Astrocyte of the spinal cord (primary cell): ENCODE results near the gene UBE2H.

Source experiments
- DNase-seq: peaks from one replicate; pipeline ENCODE4 v3.0.0; 2011; ENCODE audit warnings: low read depth, low spot score
- H3K4me3 ChIP-seq: 2 replicates; pipeline ENCODE4 v1.5.1; 2011; ENCODE audit warnings: low read depth, mild to moderate bottlenecking, low read length, moderate library complexity
- in situ Hi-C: cut with HindIII; loops from 2 replicates; pipeline ENCODE4 v1.10.0; 2017; ENCODE audit warnings: low sequenced_read_pairs
- TF ChIP-seq, protein P1 (sequence below): IDR thresholded peaks from 2 replicates; pipeline ENCODE4 v1.5.1; 2012; ENCODE audit warnings: low read depth, mild to moderate bottlenecking, low read length, inconsistent platforms

The UBE2H gene

DNA sequence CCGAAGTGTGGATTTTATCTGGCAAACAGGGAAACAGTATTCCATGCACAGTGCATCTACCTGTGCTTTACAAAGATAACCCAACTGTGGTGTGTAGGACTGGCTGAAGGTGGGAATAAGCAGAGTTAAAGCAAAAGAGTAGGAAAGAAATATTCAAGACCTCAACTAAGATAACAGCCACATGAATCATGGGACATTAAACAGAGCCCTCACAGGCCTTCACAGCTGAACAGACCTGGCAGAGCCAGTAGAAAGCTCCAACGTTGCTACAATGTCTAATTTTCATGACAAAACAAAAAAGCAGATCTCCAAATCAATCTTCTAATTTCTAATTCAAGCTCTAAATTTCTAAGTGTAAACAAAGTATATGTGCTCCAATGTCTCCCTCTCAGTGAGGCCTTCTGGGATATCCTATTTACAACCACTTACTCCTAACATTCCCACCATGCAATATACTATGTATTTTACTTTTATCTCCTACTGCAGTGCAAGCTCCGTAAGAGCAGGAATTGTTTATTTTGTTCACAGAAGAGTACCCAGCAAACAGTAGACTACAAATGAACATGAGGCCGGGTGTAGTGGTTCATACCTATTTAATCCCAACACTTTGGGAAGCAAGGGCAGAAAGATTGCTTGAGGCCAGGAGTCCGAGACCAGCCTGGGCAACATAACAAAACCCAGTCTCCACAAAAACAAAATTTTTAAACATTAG lies 63.5 kb downstream of the UBE2H start:
- no peak overlapping the region for H3K4me3 ChIP-seq
- TF ChIP-seq, protein P1, sequence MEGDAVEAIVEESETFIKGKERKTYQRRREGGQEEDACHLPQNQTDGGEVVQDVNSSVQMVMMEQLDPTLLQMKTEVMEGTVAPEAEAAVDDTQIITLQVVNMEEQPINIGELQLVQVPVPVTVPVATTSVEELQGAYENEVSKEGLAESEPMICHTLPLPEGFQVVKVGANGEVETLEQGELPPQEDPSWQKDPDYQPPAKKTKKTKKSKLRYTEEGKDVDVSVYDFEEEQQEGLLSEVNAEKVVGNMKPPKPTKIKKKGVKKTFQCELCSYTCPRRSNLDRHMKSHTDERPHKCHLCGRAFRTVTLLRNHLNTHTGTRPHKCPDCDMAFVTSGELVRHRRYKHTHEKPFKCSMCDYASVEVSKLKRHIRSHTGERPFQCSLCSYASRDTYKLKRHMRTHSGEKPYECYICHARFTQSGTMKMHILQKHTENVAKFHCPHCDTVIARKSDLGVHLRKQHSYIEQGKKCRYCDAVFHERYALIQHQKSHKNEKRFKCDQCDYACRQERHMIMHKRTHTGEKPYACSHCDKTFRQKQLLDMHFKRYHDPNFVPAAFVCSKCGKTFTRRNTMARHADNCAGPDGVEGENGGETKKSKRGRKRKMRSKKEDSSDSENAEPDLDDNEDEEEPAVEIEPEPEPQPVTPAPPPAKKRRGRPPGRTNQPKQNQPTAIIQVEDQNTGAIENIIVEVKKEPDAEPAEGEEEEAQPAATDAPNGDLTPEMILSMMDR, result no peak
- in situ Hi-C loops, result no loop called here
- DNase-seq, result no peak

DNA sequence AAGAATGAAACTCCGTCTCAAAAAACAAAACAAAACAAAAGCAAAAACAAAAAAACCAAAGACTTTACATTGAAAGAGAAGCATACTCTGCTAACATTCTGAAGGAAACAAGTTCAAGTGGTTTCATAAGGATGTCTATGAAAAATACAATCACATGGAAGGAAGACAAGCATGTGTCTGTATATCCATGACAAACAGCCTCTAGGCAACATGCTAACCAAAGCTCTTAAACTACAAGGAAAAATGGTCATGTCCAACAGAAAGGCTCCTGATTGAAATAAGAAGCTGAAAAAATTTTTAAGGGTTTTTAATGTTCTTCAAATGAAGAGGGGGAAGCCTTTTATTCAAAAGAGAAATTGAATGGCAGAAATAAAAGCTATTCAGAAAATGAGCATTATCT lies 64.9 kb downstream of the UBE2H start:
- TF ChIP-seq, protein P1, result no peak
- in situ Hi-C loops, result no loop called here
- DNase-seq, result no peak
- no peak overlapping the region for H3K4me3 ChIP-seq

DNA sequence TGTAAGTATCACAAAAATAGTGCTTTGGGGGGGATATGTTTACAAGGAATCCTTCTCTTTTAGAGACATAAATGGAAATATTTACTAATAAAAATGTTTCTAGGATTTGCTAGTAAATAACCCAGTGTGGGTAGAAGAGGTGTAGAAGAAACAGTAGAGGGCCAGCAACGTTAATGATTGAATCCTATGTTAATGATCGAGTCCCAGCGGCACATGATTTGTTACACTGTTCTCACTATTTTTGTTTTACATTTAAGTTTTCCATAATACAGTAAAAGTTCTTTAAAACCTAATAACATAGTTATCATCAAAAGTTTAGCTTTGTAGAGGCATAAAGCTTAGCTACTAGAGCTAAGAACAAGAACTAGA lies 66.0 kb downstream of the UBE2H start:
- TF ChIP-seq, protein P1, result no peak
- H3K4me3 ChIP-seq, result no peak overlapping the region
- in situ Hi-C loops, result no loop called here
- no peak for DNase-seq

DNA sequence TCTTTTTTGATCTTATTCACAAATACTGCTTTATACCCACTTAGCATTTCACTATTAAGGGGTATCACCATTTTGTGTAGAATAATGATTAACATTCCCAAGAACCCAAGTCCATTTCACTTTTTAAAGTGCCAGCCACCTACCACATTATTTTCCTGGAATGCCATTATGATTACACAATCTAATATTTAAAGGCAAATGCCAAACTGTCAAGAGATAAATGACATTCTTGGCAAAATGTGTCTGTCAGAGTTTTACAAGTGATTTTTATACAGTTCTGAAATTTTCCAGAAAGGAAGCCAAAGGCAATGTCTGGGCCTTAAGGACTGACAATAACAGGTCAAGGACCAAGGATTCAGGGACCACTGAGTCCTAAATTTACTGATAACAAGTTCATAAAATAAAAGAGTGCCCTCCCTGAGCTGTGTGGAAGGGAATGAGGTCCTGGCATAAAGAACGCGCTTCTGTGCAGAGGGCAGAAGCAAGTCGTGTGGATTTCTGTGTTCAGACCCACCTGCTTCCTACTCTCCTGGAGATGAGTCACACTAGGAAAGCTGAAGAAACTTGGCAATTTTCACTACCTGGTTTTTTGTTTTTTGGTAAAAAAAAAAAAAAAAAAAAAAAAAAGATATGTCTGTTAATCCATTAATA lies 66.5 kb downstream of the UBE2H start:
- TF ChIP-seq, protein P1, result no peak
- in situ Hi-C loops, result no loop called here
- DNase-seq, result no peak
- H3K4me3 ChIP-seq, result no peak overlapping the region

DNA sequence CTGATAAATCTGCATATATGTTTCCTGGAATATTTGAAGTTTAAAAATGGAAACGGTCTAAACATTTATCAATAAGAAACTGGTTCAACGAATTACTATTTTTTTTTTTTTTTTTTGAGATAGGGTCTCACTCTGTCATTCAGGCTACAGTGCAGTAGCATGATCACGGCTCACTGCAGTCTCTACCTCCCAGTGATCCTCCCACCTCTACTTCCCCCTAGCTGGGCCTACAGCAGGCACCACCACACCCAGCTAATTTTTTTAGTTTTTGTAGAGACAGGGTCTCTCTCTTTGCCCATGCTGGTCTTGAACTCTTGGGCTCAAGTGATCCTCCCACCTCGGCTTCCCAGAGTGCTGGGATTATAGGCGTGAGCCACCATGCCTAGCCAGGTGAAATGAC lies 68.3 kb downstream of the UBE2H start:
- in situ Hi-C loops, result no loop called here
- DNase-seq, result no peak
- TF ChIP-seq, protein P1, result no peak
- no peak overlapping the region for H3K4me3 ChIP-seq

GRCh38 chr7:129883151-129883550 lies 69.6 kb downstream of the UBE2H start:
- TF ChIP-seq, protein P1, result no peak
- DNase-seq, result no peak
- no peak overlapping the region for H3K4me3 ChIP-seq
- in situ Hi-C loops, result no loop called here
